ENCODE results near the gene ACTL6B.

ACTL6B gene

GRCh38 chr7:100626530-100627237, 29.6 kb downstream of the ACTL6B start:
- peak; percentile 46 for DNase-seq

- DNase-seq, result no peak
These were observed 30.2 kb downstream of the ACTL6B start for GRCh38 chr7:100626055-100626454.

GRCh38 chr7:100623951-100624824, 32.1 kb downstream of the ACTL6B start:
- no peak for DNase-seq

- DNase-seq, result no peak
These were observed 34.7 kb downstream of the ACTL6B start for GRCh38 chr7:100621554-100621953.

GRCh38 chr7:100620804-100621203, 35.4 kb downstream of the ACTL6B start:
- no peak for DNase-seq

- DNase-seq, result no peak
These were observed 36.0 kb downstream of the ACTL6B start for GRCh38 chr7:100620239-100620638.

GRCh38 chr7:100614308-100614861, 41.9 kb downstream of the ACTL6B start:
- no peak for DNase-seq

- DNase-seq, result no peak
These were observed 42.7 kb downstream of the ACTL6B start for GRCh38 chr7:100613412-100614175.

- no peak for DNase-seq
These were observed 43.4 kb downstream of the ACTL6B start for GRCh38 chr7:100612730-100613390.

- peak; percentile 98 for DNase-seq
These were observed 44.1 kb downstream of the ACTL6B start, which contains the start of gene MOSPD3 for GRCh38 chr7:100611983-100612729. TSS of gene MOSPD3 (plus strand) at chr7:100612540. CDS start at chr7:100612792, 252 bp downstream.

GRCh38 chr7:100609958-100610357, 46.3 kb downstream of the ACTL6B start:
- DNase-seq, result no peak

- no peak for DNase-seq
These were observed 49.1 kb downstream of the ACTL6B start for GRCh38 chr7:100607111-100607510.

GRCh38 chr7:100606313-100606712, 49.9 kb downstream of the ACTL6B start:
- no peak for DNase-seq

GRCh38 chr7:100604976-100605911, 51.0 kb downstream of the ACTL6B start:
- no peak for DNase-seq

- no peak for DNase-seq
These were observed 51.9 kb downstream of the ACTL6B start for GRCh38 chr7:100604028-100604975.

- no peak for DNase-seq
These were observed 52.6 kb downstream of the ACTL6B start for GRCh38 chr7:100603726-100604027.

- no peak for DNase-seq
These were observed 53.1 kb downstream of the ACTL6B start for GRCh38 chr7:100602889-100603725.

GRCh38 chr7:100600730-100601038, 55.6 kb downstream of the ACTL6B start:
- no peak for DNase-seq
